HG03521 (cell line): Measurements from ENCODE around the gene PDE8B.

Source experiments
- ATAC-seq: cut with Tn5 transposase; IDR thresholded peaks from one replicate; pipeline ENCODE4 v1.9.1; 2021; ENCODE audit warnings: mild to moderate bottlenecking, moderate library complexity; ENCODE audit not compliant: unreplicated experiment

Gene PDE8B, protein sequence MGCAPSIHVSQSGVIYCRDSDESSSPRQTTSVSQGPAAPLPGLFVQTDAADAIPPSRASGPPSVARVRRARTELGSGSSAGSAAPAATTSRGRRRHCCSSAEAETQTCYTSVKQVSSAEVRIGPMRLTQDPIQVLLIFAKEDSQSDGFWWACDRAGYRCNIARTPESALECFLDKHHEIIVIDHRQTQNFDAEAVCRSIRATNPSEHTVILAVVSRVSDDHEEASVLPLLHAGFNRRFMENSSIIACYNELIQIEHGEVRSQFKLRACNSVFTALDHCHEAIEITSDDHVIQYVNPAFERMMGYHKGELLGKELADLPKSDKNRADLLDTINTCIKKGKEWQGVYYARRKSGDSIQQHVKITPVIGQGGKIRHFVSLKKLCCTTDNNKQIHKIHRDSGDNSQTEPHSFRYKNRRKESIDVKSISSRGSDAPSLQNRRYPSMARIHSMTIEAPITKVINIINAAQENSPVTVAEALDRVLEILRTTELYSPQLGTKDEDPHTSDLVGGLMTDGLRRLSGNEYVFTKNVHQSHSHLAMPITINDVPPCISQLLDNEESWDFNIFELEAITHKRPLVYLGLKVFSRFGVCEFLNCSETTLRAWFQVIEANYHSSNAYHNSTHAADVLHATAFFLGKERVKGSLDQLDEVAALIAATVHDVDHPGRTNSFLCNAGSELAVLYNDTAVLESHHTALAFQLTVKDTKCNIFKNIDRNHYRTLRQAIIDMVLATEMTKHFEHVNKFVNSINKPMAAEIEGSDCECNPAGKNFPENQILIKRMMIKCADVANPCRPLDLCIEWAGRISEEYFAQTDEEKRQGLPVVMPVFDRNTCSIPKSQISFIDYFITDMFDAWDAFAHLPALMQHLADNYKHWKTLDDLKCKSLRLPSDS

GRCh38 chr5:77210091-77210963 lies at the start of gene PDE8B:
TSS of gene PDE8B (plus strand) at chr5:77210680. CDS start at chr5:77210926, 246 bp downstream.
- ATAC-seq: no peak

DNA sequence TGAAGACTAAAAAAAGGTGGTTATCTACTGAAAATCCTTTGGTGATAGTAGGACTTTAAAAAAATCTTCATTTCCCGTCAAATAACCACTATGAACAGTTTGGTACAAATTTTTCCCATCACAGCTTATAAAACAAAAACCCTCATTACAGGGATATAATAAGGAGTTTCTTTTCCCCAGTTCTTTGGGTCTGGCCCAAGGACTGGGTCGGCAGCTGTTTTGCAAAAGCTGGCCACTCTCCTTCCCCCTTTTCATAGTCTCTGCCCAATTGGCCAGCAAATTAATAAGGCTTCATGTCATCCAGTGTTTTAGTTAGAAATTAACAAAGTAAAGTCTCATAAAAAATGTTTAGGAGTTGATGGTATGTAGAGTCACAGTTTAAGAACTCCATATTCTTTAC lies 47.0 kb upstream of the PDE8B start:
- ATAC-seq: no peak

GRCh38 chr5:77167063-77167462 lies 43.4 kb upstream of the PDE8B start:
- no peak for ATAC-seq

DNA sequence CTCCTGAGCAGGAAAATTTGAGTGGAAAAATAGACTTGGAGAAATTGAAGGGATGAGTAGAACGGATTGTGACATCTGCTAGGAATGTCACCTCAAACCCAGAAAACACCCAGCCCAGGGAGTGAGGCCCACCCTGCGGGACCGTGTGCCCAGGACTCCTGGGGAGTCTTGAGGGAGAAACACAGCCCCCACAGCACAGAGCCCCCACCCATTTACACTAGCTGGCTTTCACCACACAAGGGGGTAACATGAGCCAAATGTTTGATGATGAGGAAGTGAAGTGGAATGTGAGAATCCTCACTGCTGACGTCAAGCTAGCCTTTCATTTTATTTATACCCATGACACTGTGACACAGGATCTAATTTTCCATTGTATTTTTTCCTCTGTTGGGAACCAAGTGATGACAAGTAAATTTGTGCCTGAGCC lies 42.8 kb upstream of the PDE8B start:
- ATAC-seq: no peak

GRCh38 chr5:77168161-77168878 lies 42.2 kb upstream of the PDE8B start:
- ATAC-seq: no peak

- ATAC-seq: no peak
Observed at GRCh38 chr5:77168879-77169244, 41.6 kb upstream of the PDE8B start.

- ATAC-seq: no peak
Observed at GRCh38 chr5:77170196-77170890, 40.1 kb upstream of the PDE8B start.

DNA sequence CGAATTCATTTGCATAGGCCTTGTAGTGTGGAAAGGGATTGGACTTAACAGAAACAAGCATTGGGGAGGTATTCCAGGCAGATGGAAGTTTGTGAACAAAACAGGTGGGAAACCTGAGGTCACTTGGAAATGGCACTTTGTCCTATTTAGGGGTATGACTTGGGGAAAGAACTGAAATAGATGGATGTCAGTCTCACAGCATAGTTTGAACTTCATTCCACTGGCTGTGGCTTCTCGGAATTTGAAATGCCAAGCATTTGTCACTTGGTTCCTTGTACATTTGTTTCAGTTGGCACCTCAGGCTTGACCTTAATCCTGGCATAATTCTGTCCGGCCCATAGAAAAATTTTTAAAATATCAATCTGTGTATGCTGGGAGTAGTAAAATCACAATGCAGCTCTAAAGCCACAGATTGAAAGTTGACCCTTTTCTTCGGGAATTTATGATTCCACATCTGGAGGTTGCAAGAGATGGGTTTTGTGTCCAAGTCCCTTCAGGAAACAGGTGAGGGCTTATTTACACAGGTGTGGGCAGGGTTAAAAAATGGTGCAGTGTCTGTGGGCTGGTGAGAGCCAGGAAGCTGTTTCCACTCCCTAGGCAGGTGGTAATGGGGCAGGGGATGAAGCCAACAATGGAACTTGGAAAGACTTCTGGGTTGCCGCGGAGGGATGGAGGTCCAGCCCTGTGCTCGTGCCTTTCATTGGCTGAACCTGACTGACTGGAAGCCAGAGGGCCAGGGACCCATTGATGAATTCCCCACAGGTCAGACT lies 39.2 kb upstream of the PDE8B start:
- ATAC-seq: no peak

DNA sequence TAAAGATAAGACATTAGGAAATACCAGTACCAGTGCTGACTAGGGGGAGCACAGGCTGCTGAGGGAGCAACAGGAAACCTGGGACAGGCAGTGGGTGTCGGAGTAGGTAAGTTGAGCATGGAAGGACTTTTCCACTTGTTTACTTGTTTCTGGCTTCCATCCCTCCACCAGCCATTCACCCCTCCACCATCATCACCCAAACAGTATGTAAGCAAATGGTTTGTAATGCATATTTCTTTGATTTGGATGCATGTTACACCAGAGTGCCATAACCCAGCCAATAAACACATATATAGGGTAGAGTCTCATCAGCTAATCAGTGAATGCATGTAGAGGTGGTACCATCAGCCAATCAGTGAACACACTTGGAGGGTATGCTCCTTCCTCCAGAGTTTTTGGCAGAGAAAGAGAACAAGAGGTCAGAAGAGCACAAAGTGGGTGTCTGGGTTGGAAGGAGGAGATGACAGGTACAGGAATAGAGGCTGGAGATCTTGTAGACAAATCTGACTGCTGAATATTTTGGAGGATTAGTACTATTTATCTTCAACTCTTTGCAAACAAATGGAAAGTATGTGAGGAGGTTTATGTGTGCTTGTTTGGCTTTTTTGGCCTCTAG lies 37.7 kb upstream of the PDE8B start:
- no peak for ATAC-seq

- ATAC-seq: no peak
Observed at GRCh38 chr5:77174526-77174925, 36.0 kb upstream of the PDE8B start.

- ATAC-seq: no peak
Observed at GRCh38 chr5:77175231-77175630, 35.2 kb upstream of the PDE8B start.

- no peak for ATAC-seq
Observed at GRCh38 chr5:77176429-77176828, 34.1 kb upstream of the PDE8B start.

DNA sequence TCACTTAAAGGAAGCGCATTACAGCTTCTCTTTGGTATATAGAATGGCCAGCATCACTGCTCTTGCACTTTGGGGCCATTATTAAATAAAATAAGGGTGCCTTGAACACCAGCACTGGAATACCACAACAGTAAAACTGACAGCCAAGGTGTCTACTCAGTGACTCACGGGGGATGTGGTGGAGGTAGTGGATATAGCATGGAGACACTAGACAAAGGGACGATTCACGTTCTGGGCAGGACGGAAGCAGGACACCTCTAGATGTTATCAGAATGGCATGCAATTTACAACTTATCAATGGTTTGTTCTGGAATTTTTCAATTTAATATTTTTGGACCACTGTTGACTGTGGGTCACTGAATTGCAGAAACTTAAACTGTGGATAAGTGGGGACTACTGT lies 32.9 kb upstream of the PDE8B start:
- ATAC-seq: no peak

- no peak for ATAC-seq
Observed at GRCh38 chr5:77180167-77181081, 30.1 kb upstream of the PDE8B start.

DNA sequence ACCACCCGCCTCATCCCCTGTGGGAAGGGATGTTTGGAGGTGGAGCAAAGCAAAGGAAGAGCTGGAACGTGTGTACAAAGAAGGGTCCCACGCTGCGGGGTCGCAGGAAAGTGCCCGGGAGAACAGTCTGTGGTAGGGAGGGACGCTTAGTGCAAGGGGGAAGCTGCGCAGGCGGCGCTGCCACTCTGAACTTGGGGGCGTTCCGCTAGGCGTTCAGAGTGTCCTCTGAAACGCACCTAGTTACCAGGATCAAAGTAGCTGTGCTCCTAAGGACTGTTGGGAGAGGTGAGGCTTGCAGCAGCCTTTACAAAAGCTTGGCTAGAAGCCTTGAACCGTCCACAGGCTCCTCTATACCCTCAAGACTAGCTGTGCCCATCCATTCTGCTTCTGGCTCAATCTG lies 29.3 kb upstream of the PDE8B start:
- ATAC-seq: no peak

- no peak for ATAC-seq
Observed at GRCh38 chr5:77181596-77182304, 28.7 kb upstream of the PDE8B start.

GRCh38 chr5:77182367-77182766 lies 28.1 kb upstream of the PDE8B start:
- ATAC-seq: no peak
